GM18873 (cell line): Measurements from ENCODE around the gene GNG12.
"Not testable (repeated sequence)": the region's sequence is repeated elsewhere in the genome, so short reads cannot be mapped to it uniquely, and the experiment has no call there.

Experiments
- ATAC-seq: cut with Tn5 transposase; IDR thresholded peaks from one replicate; pipeline ENCODE4 v1.9.1; 2021; ENCODE audit warnings: mild to moderate bottlenecking, moderate library complexity, moderate number of reproducible peaks; ENCODE audit not compliant: unreplicated experiment, low FRiP score

The GNG12 gene

DNA sequence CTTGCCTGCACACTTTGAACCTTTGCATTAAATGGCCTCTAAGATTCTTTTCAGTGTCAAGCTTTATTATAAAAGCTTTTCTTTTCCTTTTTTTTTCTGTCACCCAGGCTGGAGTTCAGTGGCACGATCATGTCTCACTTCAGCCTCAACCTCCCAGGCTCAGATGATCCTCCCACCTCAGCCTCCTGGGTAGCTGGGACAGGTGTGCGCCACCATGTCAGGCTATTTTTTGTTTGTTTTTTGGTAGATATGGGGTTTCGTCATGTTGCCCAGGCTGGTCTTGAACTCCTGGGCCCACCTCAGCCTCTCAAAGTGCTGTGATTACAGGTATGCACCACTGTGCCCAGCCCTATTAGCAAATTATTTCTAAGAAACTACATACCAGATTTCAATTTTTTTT, 95.4 kb downstream of the GNG12 start:
- no peak for ATAC-seq

DNA sequence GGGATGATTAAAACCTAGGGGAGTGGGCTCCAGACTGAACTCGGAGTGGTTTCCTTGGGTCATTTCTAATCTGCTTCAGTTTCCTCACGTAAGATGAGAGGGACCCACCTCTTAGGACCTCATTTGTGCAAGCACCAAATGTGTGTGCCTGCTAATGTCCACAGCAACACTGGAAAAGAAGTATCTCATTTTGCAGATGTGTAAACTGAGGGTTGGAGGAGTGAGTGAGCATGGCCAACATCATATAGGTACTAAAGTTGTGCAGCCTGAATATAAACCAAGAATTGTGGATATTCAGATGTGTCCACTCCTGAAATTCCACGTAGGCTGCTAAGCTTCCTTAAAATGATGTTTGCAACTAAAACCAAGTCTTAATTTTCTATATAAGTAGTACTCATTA, 96.5 kb downstream of the GNG12 start:
- ATAC-seq = no peak

DNA sequence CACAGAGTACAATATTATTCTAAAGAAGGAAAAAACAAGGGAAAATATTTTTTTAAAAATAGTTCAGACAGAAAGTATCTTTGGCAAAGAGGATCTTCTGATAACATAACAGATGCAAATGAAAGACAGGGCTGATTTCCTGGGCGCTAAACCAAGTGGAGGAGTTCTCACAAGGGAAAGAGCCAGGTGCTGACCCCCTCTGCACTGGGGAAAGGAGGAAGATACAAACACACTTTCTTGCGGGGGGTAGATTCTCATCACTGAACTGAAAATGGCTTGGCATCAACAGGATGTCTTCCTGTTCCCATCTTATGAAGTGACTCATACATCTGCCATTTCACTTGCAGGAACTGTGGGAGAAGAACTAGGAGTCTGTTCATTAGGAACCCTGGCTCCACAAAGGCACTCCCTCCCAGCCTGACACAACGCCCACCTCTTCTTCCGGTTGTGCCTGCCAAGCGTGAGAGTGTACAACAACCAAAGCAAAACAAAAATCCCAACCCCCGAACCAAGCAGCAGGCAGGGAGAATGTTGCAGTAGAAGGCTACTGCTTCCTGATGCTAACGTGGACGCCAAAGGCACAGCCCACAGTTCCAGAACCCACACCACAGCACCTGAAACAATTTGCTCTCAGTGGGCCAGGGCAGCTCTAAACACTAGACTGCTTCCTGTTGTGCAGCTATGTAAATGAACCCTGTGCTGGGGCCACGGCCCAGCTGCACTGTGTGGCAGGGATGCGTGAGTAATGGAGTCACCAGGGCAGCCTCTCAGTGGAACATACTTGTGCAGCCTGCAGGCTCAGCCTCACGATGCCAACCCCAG, 97.2 kb downstream of the GNG12 start:
- peak; percentile 94 for ATAC-seq

DNA sequence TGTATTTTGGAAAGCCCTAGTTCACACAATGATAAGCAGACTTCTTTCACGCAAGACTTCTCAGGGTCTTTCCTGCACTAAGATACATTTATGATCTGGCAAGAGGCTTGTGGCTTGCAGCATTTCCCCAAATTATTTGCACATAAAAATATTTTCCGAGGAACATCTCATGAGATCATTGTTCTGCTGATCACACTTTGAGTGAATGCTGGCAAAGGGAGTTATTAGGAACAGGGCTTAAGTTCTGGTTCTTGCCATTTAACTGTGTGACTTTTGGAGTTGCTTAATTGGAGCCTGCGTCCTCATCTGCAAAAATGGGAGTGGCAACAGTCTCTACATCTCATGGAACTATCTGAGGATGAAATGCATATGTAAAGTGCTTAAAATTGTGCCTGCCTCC, 98.1 kb downstream of the GNG12 start:
- no peak for ATAC-seq

DNA sequence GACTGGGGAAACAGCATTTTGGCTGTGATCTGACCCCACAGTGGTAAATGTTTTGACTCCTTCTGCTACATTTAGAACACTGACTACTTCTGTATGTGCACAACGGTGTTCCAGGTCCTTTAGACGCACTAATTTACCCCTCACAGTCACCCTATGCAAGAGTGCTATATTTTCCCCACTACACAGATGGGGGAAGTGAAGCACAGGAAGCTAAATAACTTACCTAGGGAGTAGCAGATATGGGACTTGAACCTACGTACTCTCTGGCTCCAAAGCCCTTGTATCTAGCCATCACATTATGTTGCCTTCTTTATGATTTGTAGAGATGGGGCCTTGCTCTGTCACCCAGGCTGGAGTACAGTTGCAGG, 99.0 kb downstream of the GNG12 start:
- no peak for ATAC-seq

DNA sequence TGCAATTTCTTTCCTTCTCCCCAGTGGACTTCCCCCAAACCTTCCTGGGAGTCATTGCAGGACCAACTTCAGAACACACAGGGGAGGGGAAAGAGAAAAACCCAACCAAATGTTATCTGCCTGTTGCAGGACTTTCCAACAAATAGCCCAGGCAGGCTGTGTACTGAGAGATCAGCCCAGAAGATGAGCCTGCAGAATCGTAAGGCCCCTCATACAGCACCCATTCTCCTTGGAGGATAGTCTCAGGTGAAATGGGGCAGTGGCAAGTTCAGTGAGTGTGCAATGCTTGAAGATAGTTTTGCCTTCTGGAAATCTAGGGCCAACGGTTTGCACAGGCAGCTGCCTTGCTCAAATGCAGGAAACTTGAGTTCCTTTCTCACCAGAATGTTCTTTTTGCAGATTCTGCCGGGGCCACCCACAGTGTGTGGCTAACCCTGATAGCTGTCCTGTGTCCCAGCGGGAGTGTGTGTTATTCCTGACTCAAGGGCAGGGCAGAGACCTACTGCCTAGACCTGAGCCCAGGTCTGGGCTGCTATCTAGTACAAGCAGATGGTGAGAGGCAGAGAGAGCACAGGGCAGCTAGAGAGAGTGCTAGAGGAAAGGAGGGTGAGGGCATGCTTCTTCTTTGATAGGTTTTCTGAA, 99.5 kb downstream of the GNG12 start:
- ATAC-seq = no peak

DNA sequence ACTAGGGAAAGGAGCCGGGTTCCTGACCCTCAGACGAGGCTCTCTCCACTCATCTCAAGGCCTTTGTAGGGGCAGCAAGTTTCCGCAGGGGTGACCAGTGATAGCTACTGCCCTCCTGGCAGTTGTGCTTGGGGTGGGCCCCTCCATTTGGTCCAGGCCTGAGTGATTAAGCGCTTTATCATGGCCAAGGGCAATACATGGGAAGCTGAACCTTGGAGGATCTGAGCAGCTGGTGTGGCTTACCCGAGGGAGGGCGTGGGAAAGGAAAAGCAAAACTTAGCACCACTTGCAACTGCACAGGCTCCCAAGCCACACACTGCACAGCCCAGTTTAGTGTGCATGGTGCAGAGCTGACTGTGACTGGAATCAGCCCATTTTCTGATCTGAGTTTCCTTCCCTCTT, 100.5 kb downstream of the GNG12 start:
- peak; percentile 34 for ATAC-seq

DNA sequence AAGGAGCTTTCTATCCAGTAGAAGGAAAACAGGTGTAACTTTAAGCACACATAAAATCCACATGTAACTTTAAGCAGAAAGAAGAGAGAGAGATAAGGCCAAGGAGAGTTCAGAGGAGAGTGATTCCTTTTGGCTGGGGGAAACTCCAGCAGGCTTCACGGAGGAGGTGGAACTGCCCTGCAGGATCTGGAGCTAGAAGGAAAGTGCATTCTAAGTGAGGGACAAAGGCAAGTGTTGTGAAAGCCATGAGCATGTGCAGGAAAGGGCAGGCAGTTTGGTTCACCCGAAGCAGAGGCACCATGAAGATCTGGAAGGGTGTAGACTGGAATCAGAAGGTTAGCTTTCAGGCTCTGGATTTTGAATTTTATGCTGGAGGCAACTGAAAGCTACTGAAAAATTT, 101.9 kb downstream of the GNG12 start:
- no peak for ATAC-seq

DNA sequence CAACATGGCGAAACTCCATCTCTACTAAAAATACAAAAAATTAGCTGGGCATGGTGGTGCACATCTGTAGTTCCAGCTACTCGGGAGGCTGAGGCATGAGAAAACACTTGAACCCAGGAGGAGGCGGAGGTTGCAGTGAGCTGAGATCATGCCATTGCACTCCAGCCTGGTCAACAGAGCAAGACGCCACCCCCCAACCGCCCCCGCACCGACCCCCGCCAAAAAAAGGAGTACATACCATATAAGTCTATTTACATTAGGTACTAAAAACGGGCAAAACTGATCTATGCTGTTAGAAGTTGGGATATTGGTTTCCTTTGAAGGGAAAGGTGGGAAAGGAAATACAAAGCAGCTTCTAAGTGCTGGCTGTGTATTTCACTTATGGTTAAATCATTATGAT, 103.0 kb downstream of the GNG12 start:
- not testable (repeated sequence) for ATAC-seq

DNA sequence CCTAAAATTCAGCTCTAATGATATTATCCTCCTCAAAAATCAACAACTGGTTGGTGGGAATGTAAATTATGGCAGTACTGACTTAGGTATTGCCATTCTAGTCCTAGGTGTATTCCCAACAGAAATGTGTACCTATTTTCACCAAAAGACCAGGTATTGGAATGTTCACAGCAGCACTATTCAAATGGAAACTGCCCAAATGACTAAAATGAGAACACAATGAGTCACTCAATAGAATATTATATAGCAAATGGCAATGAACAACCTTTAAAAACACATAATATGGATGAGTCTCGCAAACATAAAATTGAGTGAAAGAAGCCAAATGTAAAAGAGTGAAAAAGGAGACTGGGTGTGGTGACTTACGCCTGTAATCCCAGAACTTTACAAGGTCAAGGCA, 103.4 kb downstream of the GNG12 start:
- no peak for ATAC-seq

DNA sequence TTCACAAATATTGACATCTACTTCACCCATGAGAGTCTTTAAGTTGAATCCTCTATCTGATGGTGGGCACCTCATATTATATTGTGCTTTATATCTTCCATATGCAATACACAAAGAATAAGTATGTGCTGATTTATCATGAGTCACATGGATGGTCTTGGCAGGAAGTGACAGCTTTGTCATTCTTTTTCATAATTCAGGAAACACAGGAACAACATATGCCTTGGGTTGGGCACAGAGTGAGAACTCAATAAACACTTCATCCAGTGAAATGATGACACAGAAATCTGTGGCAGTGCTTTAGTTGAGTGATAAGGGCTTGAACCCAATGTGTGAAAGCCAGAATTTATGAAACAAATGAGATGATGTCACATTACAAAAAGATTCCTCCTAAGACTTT, 107.0 kb downstream of the GNG12 start:
- ATAC-seq = no peak

DNA sequence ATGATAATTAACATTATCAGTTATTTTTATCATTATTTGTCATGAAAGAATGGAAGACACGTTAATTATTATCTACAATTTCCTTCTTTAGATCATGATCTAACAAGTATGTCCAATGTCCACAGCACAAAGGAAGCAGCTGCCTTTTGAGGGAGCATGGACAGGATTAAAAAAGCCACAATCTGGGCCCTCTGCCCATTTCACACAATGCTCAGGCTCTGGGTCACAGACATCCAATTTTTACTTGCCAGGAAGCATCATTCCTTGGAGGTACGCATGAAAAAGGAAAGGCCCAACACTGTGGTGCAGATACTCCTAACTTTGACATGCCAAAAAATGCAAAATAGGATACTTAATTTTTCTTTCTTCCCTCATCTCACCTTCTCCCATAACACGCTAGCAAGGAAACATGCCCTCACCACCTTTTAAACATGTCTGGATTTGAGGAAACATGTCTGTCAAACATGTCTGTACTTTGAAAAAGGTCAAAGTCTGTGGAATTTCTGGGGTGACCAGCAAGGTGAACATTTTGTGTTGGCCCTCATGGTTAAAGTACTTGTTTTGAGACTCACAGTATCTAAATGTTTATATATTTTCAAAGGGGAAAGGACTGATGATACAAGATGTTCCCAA, 108.2 kb downstream of the GNG12 start:
- ATAC-seq = no peak

DNA sequence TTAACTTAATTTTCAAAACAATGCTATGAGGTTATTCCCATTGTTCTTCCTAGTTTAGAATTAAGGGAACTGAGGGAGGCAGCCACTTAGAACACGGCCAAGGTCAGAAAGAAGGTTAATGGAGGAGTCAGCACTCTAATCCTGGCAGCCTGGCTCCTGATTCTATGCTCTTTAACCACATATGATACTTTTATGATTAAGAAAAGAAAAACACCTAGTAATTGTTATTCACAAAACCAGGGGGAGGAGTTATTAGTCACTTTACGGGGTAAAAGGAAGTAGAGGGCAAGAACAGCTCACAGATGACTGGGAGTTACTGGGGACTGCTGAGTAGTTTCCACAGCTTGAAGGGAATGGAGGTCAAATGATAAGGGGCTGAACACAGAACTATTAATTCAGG, 109.6 kb downstream of the GNG12 start:
- peak; percentile 74 for ATAC-seq

DNA sequence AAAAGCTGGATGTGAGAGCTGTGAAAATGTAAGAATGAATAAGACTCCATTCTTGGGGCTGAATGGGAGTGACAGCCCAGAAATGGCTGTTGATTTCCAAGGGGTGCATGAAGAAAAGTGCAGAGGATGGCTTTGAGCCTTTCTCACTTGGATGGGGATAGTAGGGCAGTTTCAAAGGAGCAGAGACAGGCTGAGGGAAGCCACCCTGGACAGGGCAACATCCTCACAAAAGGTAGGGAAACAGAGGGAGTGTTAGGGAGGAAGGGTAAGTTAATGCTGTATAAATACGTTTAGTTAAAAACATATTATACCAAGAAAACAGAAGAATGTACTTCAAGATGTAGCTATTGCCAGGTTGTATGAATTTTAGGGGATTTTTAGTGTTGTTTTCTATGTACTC, 110.1 kb downstream of the GNG12 start:
- ATAC-seq = no peak

DNA sequence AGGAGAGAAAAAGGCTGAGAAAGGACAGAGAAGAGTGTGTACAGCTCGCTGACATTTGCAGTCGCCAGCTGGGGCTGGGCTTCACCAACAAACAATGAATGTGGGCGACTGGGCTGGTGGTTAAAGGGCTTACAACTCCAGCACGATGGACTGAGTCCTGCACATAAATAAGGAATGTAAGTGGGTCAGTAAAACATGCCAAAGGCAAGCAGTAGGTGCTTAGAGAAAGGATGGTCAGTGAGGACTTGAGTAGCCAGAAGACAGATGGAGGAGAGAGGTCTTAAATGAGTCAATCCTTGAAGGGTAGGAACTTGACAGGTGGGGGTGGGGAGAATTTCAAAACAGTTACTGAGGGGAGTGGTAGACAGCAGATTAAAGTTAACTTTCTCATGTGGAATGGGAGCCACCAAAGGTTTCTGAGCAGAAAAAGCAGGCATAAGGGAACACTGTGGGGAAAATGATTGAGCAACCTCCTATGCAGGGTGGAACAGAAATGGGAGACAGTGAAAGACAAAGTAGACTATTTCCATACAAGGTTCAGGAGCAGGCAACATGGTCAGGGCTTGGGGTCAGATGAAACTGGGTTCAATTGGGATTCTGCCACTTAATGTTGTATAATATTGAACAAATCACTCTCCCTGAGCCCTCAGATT, 110.8 kb downstream of the GNG12 start:
- no peak for ATAC-seq

DNA sequence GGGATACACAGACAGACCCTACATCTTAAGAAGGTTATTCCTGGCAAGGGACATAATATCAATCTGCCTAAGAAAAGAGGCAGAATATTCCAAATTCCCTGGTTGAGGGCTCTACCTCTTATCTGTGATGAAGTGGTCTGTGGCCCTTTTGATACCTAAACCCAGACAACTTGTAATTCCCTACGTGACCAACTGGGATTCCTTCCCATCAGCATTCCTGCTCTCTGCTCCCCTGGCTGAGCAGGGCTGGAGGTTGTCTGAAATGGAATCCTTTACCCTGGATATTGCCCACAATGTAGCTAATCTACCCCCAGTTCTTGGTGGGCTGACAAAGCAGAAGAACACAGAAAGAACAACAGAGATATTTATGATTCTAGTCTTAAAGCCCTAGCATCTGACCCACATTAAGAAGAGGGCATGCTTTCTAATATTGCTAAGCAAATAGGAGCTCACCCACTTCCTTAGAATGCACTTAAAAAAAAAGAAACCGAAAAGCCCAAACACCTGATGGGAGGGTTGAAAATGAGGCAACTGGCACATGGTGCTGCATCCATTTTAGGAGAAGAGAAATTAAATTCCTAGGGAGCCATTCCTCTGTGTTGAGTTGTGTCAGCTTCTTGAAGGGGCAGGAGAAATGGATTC, 111.5 kb downstream of the GNG12 start:
- no peak for ATAC-seq

DNA sequence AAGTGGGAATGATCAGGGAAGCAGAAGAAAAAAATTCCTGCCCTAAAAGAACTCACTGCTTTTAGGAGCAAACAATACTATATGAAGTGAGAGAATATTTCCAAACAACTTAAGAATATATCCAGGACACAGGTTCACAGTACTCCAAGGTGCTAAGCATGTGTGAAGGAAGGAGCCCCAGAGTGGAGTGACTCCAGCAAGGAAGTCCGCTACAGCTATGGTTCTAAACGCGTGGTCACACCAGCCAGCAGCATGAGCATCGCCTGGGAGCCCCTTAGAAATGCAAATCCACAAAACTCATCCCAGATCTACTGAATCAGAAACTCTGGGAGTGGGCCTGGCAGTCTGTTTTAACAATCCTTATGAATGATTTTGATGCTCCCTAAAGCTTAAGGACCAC, 112.2 kb downstream of the GNG12 start:
- no peak for ATAC-seq

DNA sequence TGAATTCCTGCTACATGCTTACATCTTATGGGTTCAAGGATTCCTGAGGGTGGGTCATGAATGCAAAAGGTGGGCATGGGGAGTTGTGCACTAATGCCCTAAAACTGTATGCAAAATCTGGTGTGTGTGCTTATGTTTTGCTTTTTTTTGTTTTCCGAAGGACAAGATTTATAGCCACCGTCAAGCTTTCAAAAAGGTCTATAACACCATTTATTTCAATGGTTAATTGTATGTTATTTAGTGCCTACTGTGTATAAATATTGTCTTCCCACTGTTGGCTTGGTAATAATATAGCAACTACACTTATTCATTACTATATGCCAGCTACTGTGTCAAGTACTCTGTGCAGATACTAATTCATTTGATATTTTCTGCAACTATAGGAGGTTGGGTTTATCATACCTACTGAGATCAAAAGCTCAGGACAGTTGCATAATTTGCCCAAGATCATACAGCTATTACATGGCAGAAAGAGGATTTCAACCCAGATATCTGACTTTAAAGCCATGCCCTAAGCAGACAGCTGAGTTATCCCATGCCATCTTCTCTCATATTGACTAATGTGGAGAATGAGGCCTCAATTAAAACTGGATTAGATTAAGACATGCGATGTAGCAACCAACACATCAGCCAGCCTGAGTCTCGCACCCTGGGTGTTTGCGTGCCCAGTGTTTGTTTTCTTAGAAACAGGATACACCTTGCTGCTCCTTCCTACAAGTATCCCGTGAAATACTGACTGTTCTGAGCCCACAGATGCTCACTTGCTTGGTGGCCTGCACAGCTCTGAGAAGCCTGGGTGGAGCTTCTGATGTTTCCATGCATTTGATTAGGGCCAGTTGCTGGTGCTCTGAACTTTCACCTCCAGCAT, 113.7 kb downstream of the GNG12 start:
- no peak for ATAC-seq

DNA sequence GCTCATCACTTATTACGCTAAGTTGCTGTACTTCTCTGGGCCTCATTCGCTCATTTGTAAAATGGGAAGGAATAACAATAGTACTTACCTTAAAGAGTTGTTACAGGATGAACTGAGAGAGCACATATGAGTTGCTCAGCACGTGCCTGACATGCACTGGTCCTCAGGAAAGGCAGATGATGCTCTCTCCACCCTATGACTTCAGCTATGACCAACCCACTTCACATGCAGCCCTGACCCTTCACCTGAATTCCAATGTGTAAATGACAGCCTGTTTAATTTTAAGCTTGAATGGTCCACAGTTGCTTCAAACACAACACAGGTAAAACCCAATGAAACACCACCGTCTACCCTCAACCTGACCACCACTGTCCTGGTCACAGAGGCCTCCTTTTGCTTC, 115.4 kb downstream of the GNG12 start:
- no peak for ATAC-seq

DNA sequence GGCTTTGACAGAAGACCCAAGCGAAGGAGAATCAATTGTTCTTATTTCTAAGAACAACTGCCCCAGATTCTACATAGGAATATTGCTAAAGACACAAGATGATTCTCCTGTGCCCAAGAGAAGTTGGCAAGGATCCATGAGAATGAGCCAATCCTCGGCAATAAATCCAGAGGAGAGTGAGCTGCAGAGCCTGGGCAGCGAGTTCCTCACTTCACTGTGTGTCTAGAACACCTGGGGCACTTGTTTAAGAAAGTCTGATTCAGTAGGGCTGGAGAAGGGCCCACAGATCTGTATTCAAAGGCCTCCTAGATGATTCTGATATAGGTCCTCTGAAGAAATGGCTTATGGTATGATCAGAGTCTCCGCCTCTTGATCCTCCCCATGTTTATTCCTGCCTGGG, 116.5 kb downstream of the GNG12 start:
- no peak for ATAC-seq
